MM.1S (cell line): Measurements from ENCODE around the gene FHL3.
"Not testable (repeated sequence)": the region's sequence is repeated elsewhere in the genome, so short reads cannot be mapped to it uniquely, and the experiment has no call there.

Experiments used
- DNase-seq: peaks from one replicate; pipeline ENCODE4 v3.0.0-alpha.2; 2015
- H2AFZ ChIP-seq: fragments of 300-600 bp; sonication (generic); 2 replicates; pipeline ENCODE4 v1.6.0; 2016; ENCODE audit warnings: antibody characterized with exemption, low read length
- H3F3A ChIP-seq: fragments of 300-600 bp; sonication (generic); 2 replicates; pipeline ENCODE4 v1.6.1; 2016; ENCODE audit warnings: mild to moderate bottlenecking, antibody characterized with exemption, low read length, moderate library complexity, mixed read lengths; ENCODE audit not compliant: insufficient read depth
- H3K27ac ChIP-seq: fragments of 300-600 bp; sonication (generic); 2 replicates; pipeline ENCODE4 v1.5.1; 2016; ENCODE audit warnings: mild to moderate bottlenecking, low read length
- H3K27me3 ChIP-seq: fragments of 300-600 bp; sonication (generic); replicated peaks from 2 replicates; pipeline ENCODE4 v1.6.0; 2016; ENCODE audit warnings: low read length; ENCODE audit not compliant: insufficient read depth
- H3K36me3 ChIP-seq: fragments of 300-600 bp; sonication (generic); replicated peaks from 2 replicates; pipeline ENCODE4 v1.6.1; 2016; ENCODE audit warnings: mild to moderate bottlenecking, low read length, mixed read lengths; ENCODE audit not compliant: insufficient read depth
- H3K4me1 ChIP-seq: fragments of 300-600 bp; sonication (generic); 2 replicates; pipeline ENCODE4 v1.6.1; 2016; ENCODE audit warnings: low read length, mixed read lengths
- H3K4me2 ChIP-seq: fragments of 300-600 bp; sonication (generic); 2 replicates; pipeline ENCODE4 v1.6.0; 2016; ENCODE audit warnings: low read depth, low read length
- H3K4me3 ChIP-seq: fragments of 300-600 bp; sonication (generic); 2 replicates; pipeline ENCODE4 v1.5.1; 2016; ENCODE audit warnings: low read length, mixed read lengths
- H3K79me2 ChIP-seq: fragments of 300-600 bp; sonication (generic); 2 replicates; pipeline ENCODE4 v1.6.1; 2016; ENCODE audit warnings: mixed run types, low read length, mixed read lengths
- H3K9ac ChIP-seq: fragments of 300-600 bp; sonication (generic); 2 replicates; pipeline ENCODE4 v1.6.1; 2016; ENCODE audit warnings: low read length, mixed read lengths
- H3K9me2 ChIP-seq: fragments of 300-600 bp; sonication (generic); replicated peaks from 2 replicates; pipeline ENCODE4 v1.6.1; 2016; ENCODE audit warnings: mild to moderate bottlenecking, low read length, mixed read lengths; ENCODE audit not compliant: insufficient read depth
- H3K9me3 ChIP-seq: fragments of 300-600 bp; sonication (generic); replicated peaks from 2 replicates; pipeline ENCODE4 v1.6.1; 2016; ENCODE audit warnings: mild to moderate bottlenecking, low read length, mixed read lengths; ENCODE audit not compliant: insufficient read depth
- H4K20me1 ChIP-seq: fragments of 300-600 bp; sonication (generic); 2 replicates; pipeline ENCODE4 v1.6.1; 2016; ENCODE audit warnings: mild to moderate bottlenecking, low read length, moderate library complexity, mixed read lengths; ENCODE audit not compliant: insufficient read depth
- CTCF ChIP-seq: fragments of 300-600 bp; sonication (generic); IDR thresholded peaks from 2 replicates; pipeline ENCODE4 v1.5.1; 2016; ENCODE audit warnings: antibody characterized with exemption, low read length, mixed read lengths
- EZH2 ChIP-seq: fragments of 300-600 bp; sonication (generic); optimal IDR thresholded peaks from 2 replicates; pipeline ENCODE3; 2017; ENCODE audit warnings: low read depth, mild to moderate bottlenecking, antibody characterized with exemption, low read length, mixed read lengths
- EZH2phosphoT487 ChIP-seq: fragments of 300-600 bp; sonication (generic); IDR thresholded peaks from 2 replicates; pipeline ENCODE4 v1.6.1; 2018; ENCODE audit warnings: antibody characterized with exemption, low read length

The FHL3 gene

GRCh38 chr1:37978541-37978940 lies 26.8 kb downstream of the FHL3 start:
- Histone ChIP-seq H3K4me3 (no peak overlapping the region), H3F3A (no peaks in the 10 kb centered on the region), H2AFZ (no peak overlapping the region), H3K79me2 (peaks cover 5% of the 10 kb centered on the region), H3K27ac (no peak overlapping the region), H3K27me3 (no peaks in the 10 kb centered on the region), H3K9me2 (no peaks in the 10 kb centered on the region), H4K20me1 (no peaks in the 10 kb centered on the region), H3K9me3 (no peaks in the 10 kb centered on the region), H3K9ac (no peak overlapping the region), H3K4me2 (no peak overlapping the region), H3K36me3 (peaks cover 13% of the 10 kb centered on the region; the same call in 1 of the 2 replicates), H3K4me1 (no peaks in the 10 kb centered on the region)
- TF ChIP-seq EZH2phosphoT487 (no peak), CTCF (no peak), EZH2 (no peak)
- no peak for DNase-seq

- H3K79me2 ChIP-seq, H4K20me1 ChIP-seq, H3K27me3 ChIP-seq, H3K4me2 ChIP-seq, H3K27ac ChIP-seq, H3K4me1 ChIP-seq, H3F3A ChIP-seq, H3K9ac ChIP-seq, H3K4me3 ChIP-seq, DNase-seq, H3K9me3 ChIP-seq, H2AFZ ChIP-seq, H3K9me2 ChIP-seq: not testable (repeated sequence)
- peak; percentile 22; the same call in 1 of the 2 replicates for TF ChIP-seq CTCF
- H3K36me3 ChIP-seq, result peaks cover 13% of the 10 kb centered on the region; the same call in 1 of the 2 replicates
These were observed 30.2 kb downstream of the FHL3 start for GRCh38 chr1:37975083-37975482.

GRCh38 chr1:37974567-37974966 lies 30.7 kb downstream of the FHL3 start:
- Histone ChIP-seq H3K9me3 (no peaks in the 10 kb centered on the region), H3K79me2 (no peaks in the 10 kb centered on the region), H3F3A (no peaks in the 10 kb centered on the region), H4K20me1 (no peaks in the 10 kb centered on the region), H3K9me2 (no peaks in the 10 kb centered on the region), H3K27me3 (no peaks in the 10 kb centered on the region), H3K36me3 (peaks cover 12% of the 10 kb centered on the region; the same call in 1 of the 2 replicates), H3K4me3 (no peak overlapping the region), H3K27ac (no peak overlapping the region), H3K4me2 (no peak overlapping the region), H2AFZ (no peak overlapping the region), H3K9ac (no peak overlapping the region), H3K4me1 (no peaks in the 10 kb centered on the region)
- TF ChIP-seq EZH2 (no peak), CTCF (no peak), EZH2phosphoT487 (no peak)
- no peak for DNase-seq

GRCh38 chr1:37973684-37974083 lies 31.6 kb downstream of the FHL3 start:
- H3K4me3 ChIP-seq, H3F3A ChIP-seq, H3K4me2 ChIP-seq, H3K4me1 ChIP-seq, DNase-seq, H3K27me3 ChIP-seq, H3K9ac ChIP-seq, H3K27ac ChIP-seq, H3K9me2 ChIP-seq, H3K79me2 ChIP-seq, H2AFZ ChIP-seq, H3K9me3 ChIP-seq, H4K20me1 ChIP-seq: not testable (repeated sequence)
- H3K36me3 ChIP-seq, result peaks cover 20% of the 10 kb centered on the region
